Bronchial epithelial cell (primary cell): Measurements from ENCODE around the gene LYPD1. TPM values are rescaled to one million over a fixed set of nuclear protein-coding genes. Genes with fewer than 3 reads are reported as not detected.

Experiments
- DNase-seq: peaks from one replicate; pipeline ENCODE4 v3.0.0-alpha.2; 2010; ENCODE audit warnings: low read depth
- FAIRE-seq: peaks from 2 replicates; lab custom pipeline; 2011; peaks lifted over from hg19 to GRCh38; lab: Jason Lieb, UNC
- H3K27me3 ChIP-seq: 2 replicates; pipeline ENCODE4 v1.5.1; 2011; ENCODE audit warnings: low read length; ENCODE audit not compliant: control insufficient read depth, insufficient read depth
- H3K36me3 ChIP-seq: 2 replicates; pipeline ENCODE4 v1.5.1; 2011; ENCODE audit warnings: low read length; ENCODE audit not compliant: control insufficient read depth, insufficient read depth
- H3K4me3 ChIP-seq: 2 replicates; pipeline ENCODE4 v1.5.1; 2011; ENCODE audit warnings: mild to moderate bottlenecking, low read depth, low read length, control low read depth
- CTCF ChIP-seq: IDR thresholded peaks from 2 replicates; pipeline ENCODE4 v1.5.1; 2011; ENCODE audit warnings: mild to moderate bottlenecking, moderate library complexity, low read length, control low read depth, inconsistent platforms; ENCODE audit not compliant: insufficient read depth, severe bottlenecking
- total RNA-seq: library from RNA; depleted of rRNA; stranded (reverse); fragments of >200 nt; gene quantifications from 2 replicates; pipeline ENCODE4 v1.2.1, GENCODE V29; 2014

The LYPD1 gene
- total RNA-seq, 1 donor from 2014 or later, result under 0.01 TPM

- FAIRE-seq (no peak), DNase-seq (no peak)
- no peaks in the 10 kb centered on the region for H3K27me3 ChIP-seq
- H3K36me3 ChIP-seq, result no peaks in the 10 kb centered on the region
- no peak for TF ChIP-seq CTCF
- no peak overlapping the region for H3K4me3 ChIP-seq
These were observed 63.4 kb downstream of the LYPD1 start for GRCh38 chr2:132606649-132607048.

GRCh38 chr2:132605236-132606180, 64.5 kb downstream of the LYPD1 start:
- Histone ChIP-seq H3K27me3 (no peaks in the 10 kb centered on the region), H3K4me3 (no peak overlapping the region), H3K36me3 (no peaks in the 10 kb centered on the region)
- no peak for TF ChIP-seq CTCF
- DNase-seq (no peak), FAIRE-seq (peak; percentile 94)

- Histone ChIP-seq H3K27me3 (no peaks in the 10 kb centered on the region), H3K4me3 (no peak overlapping the region), H3K36me3 (no peaks in the 10 kb centered on the region)
- no peak for FAIRE-seq
- TF ChIP-seq CTCF, result no peak
- DNase-seq, result no peak
These were observed 65.4 kb downstream of the LYPD1 start for GRCh38 chr2:132604561-132604960.

- no peak overlapping the region for H3K4me3 ChIP-seq
- no peaks in the 10 kb centered on the region for H3K36me3 ChIP-seq
- DNase-seq, result no peak
- FAIRE-seq, result no peak
- no peaks in the 10 kb centered on the region for H3K27me3 ChIP-seq
- TF ChIP-seq CTCF, result no peak
These were observed 70.4 kb downstream of the LYPD1 start for GRCh38 chr2:132599556-132599955.

- DNase-seq (no peak), FAIRE-seq (peak; percentile 60)
- Histone ChIP-seq H3K4me3 (no peak overlapping the region), H3K36me3 (no peaks in the 10 kb centered on the region), H3K27me3 (no peaks in the 10 kb centered on the region)
- no peak for TF ChIP-seq CTCF
These were observed 71.5 kb downstream of the LYPD1 start for GRCh38 chr2:132598536-132598935.

- H3K36me3 ChIP-seq, result no peaks in the 10 kb centered on the region
- no peaks in the 10 kb centered on the region for H3K27me3 ChIP-seq
- DNase-seq, result no peak
- FAIRE-seq, result no peak
- H3K4me3 ChIP-seq, result no peak overlapping the region
- TF ChIP-seq CTCF, result no peak
These were observed 72.2 kb downstream of the LYPD1 start for GRCh38 chr2:132597831-132598230.
